ENCODE measurements around the gene AASDHPPT. TPM values are rescaled to one million over a fixed set of nuclear protein-coding genes. Genes with fewer than 3 reads are reported as not detected.

AASDHPPT gene
- total RNA-seq, 1 donor from 2014 or later = 38.2 TPM

DNA sequence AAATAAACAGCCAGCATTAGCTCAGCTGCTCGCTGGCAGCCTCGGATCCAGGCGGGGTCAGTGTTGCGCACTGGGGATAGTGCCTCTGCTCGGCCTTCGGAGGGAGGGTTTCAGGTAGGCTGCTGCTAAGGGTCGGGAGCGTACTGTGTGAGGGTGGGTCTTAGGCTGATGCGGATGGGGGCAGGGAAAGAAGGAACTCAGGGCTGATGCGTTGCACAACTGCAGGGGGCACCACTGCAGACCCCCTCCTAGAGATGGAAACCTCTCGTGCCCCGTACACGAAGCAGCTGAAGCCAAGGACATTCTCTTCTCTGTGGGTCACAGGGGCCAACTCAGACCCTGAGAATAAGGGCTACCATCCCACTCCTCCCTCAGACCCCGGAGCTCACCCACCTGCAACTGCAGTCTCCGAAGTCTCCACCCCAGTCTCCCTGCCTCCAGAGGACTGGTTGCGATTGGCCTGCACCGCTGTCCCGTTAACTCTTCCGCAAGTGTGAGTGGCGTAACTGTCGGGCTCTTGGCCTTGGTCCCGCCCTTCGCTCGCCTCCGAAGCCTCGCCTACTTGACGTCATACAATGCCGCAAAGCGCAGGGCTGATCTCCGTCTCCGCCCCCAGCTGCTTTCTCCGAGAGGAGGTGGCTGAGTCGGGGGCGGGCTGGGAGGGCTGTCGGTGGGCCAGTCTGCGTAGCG lies 398 bp upstream of the AASDHPPT start, which contains the start of gene KBTBD3:
TSS of gene KBTBD3 (minus strand) at position 429 of the 690 bp plus-strand sequence. CDS start 18,250 bp downstream, outside the sequence.
- DNase-seq (peak; percentile 99), ATAC-seq (ENCODE audit: poor library complexity) (peak; percentile 97)
- intact Hi-C loops (cut with DNase I) = loop anchor here (2.0 kb wide), 1 partner anchor 52 kb away; no protein-coding TSS in a partner anchor

DNA sequence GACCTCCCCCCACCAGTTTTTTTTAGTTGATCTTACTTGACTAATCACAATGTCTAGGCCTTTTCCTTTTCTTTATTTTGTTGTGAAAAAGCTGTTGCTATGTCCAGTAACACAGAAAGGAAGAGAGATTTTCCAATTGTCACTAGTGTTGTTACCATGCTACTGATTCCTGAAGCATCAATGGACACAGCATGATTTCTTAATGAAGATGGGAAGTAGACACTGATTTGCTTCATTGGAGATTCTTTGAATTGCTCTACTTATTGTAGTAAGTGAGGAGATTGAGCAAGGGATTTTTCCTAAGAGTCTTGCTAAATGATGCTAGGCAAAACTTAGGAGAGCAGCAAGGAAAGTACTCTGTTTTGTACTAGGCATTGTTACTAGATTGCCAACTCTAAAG lies 4.6 kb downstream of the AASDHPPT start:
- intact Hi-C loops (cut with DNase I) = no loop called here
- no peak for DNase-seq
- ATAC-seq (ENCODE audit: poor library complexity) = no peak

DNA sequence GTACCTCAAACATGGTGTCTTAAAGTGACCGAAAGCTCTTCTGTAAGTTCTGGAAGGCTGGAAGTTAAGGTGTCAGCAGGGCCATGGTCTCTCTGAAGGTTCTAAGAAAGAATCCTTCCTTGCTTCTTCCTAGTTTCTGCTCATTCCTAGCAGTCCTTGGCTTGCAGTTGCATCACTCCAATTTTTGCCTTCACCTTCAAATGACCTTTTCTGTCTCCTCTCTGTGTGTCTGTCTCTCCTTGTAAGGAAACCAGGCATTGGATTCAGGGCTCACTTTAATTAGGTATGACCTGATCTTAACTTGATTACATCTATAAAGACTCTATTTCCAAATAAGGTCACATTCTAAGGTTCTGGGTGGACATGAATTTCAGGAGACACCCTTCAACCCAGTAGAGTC lies 8.7 kb downstream of the AASDHPPT start:
- DNase-seq = no peak
- intact Hi-C loops (cut with DNase I) = no loop called here
- ATAC-seq (ENCODE audit: poor library complexity) = no peak

DNA sequence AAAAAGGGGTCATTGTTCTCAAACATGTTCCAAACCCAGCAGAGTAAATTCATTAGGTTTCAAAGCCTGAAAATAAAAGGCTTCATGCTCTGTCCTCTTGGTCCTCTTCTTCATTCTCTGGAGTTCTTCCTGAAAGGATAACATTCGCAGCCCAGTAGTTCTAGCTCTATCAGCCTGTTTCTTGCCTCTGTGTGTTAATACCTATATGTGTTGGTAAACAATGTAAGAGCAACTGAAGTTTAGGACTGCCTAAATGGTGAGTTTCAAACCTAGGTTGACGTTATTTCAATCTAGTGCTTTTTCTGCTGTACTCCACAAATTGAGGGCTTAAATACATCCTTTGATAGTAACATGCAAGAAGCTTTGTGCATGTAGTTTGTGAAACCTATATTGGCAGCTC lies 9.4 kb downstream of the AASDHPPT start:
- intact Hi-C loops (cut with DNase I) = no loop called here
- ATAC-seq (ENCODE audit: poor library complexity) = peak; percentile 39
- DNase-seq = no peak

DNA sequence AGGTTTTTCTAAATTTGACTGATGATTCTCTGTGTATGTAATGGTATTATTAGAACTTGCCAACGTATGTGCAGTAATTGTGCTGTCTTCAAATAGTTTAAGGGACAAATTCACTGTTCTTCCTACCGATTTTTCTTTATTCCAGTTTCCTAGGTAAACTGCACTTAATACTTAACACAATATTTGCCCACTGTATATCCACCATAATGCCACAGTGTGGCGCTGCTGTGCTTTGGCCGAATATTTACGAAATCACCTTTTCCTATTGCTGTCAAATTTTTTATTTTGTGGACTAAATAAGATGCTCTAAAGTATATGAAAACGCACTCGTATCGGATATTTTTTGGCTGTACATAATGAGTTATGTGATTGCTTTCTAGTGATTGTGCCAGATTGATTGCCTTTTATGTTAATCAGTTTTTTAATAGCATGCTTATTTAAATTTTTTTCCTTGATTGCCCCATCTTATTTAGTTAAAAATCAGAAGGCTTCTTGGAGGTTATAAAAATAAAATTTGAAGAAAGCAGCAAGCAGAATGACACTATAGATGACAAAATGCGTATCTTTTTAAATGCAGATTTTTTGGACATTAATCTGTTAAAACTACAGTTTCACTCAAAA lies 10.5 kb downstream of the AASDHPPT start:
- DNase-seq = peak; percentile 40
- ATAC-seq (ENCODE audit: poor library complexity) = peak; percentile 75

DNA sequence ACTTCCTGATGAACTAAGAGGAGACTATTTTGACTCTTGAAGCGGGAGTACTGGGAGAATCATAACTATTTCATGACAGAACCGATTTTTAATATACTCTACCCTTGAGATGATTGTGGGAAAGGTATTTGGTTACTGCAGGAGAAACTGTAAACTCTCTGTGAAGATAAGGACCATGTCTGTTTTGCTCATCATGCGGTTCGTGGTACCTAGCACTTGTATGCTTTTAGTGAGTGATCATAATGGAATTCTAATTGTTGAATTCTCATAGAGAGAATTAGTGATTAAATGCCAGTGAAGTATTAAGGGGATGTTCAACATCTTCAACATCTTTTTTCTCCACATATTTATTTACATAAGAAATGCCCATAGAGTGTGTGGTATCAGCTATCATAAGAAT lies 11.4 kb downstream of the AASDHPPT start:
- no peak for ATAC-seq (ENCODE audit: poor library complexity)
- intact Hi-C loops (cut with DNase I) = no loop called here
- no peak for DNase-seq

More for the DNA sequence above, 10.5 kb downstream of the AASDHPPT start:
- intact Hi-C loops (cut with DNase I) = no loop called here

DNA sequence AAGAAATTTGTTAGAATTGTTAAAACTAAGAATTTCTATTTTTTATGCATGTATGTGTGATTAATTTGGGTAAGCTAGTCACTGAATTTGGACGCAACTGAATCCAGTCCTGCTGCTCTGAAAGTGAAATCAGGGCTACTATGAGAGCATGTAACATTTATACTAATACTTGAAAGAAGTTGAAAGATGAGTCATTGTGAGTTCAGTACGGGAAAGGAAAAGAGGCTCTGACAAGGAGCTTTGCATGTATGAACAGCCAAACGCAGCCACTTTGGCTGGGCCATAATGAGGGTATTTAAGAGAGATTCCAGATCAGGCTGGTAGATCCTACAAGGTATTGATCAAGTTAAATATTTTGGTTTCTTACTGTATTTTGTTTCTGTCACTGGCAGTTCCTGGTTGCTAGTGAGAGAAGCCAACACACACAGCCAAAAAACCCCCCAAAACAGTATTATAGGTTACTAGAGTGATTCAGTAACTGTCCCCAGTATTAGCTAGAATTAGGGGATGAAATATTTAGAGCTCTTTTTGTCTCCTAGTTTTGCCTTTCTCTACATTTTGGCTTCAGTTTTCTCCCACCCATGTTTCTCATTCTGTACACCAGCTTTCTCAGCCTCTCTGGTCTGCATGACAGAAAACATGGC lies 14.1 kb downstream of the AASDHPPT start:
- intact Hi-C loops (cut with DNase I) = no loop called here
- DNase-seq = no peak
- no peak for ATAC-seq (ENCODE audit: poor library complexity)

DNA sequence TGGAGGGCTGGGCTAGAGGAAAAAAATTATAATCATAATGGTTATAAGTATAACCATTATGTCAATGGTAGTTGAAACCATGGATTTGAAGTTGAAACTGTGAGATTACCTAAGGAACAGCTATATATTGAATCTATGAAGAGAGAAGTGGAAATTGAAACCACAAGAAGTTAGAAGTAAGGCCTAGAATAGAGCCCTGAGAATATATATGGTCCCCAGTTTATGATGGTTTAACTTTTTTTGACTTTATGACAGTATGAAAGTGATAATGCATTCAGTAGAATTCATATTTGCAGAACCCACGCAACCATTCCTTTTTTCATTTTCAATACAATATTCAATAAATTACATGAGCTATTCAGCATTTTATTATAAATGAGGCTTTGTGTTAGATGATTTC lies 15.0 kb downstream of the AASDHPPT start:
- intact Hi-C loops (cut with DNase I) = no loop called here
- DNase-seq (no peak), ATAC-seq (ENCODE audit: poor library complexity) (no peak)

DNA sequence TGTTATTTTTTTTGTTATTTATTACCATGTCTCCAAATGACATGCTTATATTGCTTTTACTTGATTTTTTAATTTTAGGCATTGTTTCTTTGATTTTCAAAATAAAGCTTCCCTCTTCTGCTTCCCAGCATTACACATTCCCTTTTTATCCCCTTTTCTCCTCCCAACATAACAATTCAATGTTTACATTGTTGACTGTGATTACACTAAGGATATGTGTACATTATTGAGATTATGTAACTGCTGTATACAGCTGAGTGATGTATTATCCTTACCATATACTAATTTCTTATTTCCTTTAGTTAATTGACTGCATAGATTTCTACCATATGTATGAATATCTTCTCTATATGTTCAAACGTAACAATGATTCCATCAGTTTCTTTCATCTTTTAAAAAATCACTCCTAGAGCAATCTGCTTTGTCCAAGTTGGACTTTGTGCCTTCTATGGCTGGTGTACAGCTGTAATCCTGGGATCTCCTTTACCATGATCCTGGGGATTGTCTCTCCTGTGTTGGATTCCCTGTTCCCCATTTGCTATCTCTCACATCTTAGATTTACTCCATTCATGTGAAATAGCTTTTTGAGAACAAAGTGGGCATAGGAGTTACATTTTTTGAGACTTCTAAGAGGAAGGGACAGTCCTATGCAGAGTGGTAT lies 21.6 kb downstream of the AASDHPPT start:
- intact Hi-C loops (cut with DNase I) = no loop called here
- DNase-seq (no peak), ATAC-seq (ENCODE audit: poor library complexity) (no peak)

DNA sequence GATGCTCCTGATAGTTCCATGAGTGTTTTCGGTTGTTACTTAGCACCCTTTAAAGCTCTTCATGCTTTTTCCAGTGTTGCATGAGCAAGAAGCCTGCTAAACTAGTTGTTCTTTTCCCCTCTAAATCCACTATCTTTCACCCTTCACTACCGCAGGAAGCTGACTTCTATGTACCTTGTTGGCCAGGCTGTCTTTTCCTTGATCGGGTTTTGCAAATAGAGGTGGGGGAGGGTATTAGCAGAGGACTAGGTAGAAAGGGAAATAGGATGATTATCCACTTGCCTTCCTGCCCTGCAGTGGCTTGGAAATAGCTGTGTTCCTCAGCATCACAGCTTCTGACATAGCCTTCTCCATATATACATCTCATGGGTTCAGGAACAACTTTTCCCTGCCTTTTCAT lies 23.9 kb downstream of the AASDHPPT start:
- intact Hi-C loops (cut with DNase I) = no loop called here
- ATAC-seq (ENCODE audit: poor library complexity) (no peak), DNase-seq (no peak)

DNA sequence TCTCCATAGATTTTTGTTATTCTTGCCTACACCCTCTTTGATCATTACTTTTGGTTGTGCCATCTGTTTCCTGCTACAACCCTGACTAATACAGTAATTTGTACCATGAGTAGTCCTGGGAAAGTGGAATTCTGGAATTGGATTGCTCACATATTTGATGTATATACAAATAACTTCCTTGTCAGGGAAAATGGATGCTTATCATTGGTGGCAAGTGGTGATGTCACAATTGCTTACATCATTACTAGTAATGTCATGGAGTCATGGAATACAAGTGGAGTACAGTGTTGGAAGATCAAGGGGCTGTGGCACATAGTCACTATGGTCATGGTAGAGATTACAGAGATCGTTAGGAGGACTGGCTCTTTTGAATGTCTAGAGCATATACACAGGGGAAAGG lies 24.4 kb downstream of the AASDHPPT start:
- no peak for ATAC-seq (ENCODE audit: poor library complexity)
- intact Hi-C loops (cut with DNase I) = no loop called here

DNA sequence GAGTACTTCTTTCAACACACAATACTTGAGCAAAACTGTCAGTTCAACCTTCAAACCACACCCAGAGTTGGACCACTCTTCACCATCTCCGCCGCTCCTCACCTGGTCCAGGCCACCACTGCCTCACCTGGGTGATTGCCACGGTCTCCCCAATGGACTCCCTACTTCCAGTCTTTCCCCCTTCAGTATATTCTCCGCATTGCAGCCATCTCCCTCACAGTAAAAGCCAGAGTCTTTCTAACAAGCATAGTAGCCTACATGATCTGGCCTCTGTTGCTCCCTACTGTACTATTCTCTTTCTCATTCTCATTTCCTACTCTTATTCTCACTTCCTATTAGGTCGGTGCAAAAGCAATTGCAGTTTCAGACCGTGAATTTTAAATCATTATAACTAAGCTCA lies 28.5 kb downstream of the AASDHPPT start:
- intact Hi-C loops (cut with DNase I) = no loop called here
- DNase-seq = no peak
- ATAC-seq (ENCODE audit: poor library complexity) = no peak

More for the DNA sequence above, 24.4 kb downstream of the AASDHPPT start:
- DNase-seq = no peak

DNA sequence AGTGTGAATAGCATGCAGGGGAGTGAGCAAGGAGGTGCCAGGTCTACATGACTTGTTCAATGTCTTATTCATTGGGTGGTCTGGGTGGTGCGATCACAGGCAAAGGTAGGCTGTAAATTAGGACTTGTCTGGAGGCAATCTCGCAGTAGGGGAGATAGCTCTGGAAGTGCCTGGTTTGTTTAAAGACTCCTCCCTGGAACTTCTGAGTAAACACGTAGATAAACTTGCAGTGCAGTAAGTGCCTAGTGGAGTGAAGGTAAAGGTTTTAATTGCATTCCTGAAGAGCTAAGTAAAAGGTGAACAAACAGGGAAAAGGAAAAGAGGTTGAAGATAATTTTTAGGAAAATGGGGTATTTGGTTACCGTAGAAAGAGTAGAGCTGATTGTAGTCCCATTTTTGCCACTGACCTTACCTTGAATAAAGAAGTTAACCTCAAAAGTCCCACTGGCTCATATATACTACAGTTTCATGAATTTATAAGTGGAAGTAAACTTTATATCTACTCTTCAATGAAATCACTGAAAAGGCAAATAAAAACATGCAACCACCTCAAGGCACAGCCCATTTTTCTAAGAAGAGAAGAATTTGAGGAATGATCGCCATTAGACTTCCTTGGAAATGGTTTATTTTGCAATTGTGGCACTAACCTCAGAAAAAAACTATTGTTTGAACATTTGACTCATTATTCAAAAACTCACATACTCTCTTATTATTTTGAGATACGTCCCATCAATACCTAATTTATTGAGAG lies 44.3 kb downstream of the AASDHPPT start:
- intact Hi-C loops (cut with DNase I) = no loop called here
- DNase-seq = no peak
- no peak for ATAC-seq (ENCODE audit: poor library complexity)

DNA sequence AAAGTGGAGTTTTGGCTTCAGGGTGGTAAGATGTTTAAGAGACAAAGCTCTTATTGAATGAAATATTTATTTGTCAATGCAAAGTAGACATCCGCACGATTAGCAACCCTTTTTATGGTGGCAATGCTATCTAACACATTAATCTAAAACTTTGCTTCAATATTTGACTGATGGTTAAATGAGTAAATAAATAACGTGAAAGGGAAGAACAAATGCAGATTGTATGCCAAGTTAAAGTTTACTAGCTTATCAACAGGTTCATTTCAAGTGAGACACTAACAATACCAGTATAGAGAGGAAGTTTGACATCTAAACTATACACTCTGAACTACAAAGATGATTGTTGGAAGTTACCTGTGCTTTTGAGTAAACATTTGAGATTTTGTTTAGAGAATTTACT lies 50.1 kb downstream of the AASDHPPT start:
- ATAC-seq (ENCODE audit: poor library complexity) (no peak), DNase-seq (no peak)
- intact Hi-C loops (cut with DNase I) = no loop called here

DNA sequence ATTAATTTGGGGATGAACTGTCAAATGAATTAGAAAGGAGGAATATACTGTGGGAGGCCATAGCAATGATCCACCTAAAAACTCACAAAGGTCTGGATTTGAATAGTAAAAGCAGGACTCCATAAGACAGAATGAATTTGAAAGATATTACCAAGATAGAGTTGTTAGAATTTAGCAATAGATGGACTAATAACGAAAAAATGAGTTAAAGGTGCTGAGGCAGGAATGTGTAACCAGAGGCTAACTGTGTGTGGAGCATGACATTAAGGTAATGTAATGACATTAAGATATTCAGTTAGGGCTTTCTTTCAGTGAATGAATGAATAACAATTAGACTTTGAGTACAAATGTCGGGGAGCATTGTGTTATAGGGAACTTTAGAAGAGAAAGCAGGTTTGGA lies 51.3 kb downstream of the AASDHPPT start:
- ATAC-seq (ENCODE audit: poor library complexity) (no peak), DNase-seq (no peak)
- intact Hi-C loops (cut with DNase I) = no loop called here

DNA sequence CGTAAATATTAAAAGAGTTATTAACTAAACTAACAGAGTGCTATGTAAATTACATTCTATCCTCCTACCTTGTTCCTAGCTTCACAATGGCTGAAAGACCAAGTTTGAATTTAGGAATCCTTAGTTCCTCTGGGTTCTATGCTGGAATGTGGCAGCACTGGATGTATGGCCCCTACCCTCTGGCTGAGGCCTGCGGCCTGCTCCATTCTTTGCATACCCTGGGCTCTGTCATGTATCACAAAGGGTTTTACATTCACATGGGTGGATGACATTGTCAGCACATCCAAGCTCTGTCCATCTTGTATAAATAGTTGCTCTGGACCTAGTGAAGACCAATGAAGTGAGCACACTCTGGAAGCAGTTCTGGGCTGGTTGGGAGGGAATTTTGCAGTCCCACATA lies 54.5 kb downstream of the AASDHPPT start:
- ATAC-seq (ENCODE audit: poor library complexity) = no peak
- no peak for DNase-seq
- intact Hi-C loops (cut with DNase I) = no loop called here

DNA sequence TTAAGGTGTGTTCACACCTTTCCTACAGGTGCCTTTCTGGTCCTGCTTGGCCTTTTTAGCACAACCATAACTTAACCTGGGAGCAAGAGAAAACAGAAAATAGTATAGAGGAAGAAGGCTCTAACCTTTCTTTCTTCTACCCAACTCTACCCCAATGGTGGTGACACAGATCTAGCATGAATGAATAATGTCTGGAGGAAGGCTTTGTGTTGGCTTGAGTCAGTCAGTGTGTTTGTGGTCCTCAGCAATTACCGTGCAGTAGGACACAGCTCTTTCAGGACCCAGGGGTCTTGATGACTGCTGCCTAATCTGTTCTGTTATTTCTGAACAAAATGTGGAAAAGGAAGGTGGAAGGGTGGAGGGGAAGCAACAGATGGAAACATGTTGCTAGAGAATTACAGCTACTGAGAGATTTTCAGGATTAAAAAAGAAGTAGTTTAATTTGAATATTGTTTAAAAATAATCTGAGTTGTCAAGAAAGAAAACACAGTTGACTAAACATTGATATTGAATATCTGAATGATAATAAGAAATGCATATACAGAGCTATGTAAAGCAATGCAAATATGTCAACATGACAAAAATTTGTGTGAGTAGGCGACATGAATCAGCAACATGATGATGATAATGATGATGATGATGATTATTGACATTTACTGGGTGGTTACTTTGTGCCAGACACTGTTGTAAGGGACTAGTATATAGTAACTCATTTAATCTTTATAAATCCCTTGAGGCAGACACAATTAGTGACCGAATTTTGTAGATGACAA lies 55.3 kb downstream of the AASDHPPT start:
- intact Hi-C loops (cut with DNase I) = no loop called here
- no peak for DNase-seq
- no peak for ATAC-seq (ENCODE audit: poor library complexity)

DNA sequence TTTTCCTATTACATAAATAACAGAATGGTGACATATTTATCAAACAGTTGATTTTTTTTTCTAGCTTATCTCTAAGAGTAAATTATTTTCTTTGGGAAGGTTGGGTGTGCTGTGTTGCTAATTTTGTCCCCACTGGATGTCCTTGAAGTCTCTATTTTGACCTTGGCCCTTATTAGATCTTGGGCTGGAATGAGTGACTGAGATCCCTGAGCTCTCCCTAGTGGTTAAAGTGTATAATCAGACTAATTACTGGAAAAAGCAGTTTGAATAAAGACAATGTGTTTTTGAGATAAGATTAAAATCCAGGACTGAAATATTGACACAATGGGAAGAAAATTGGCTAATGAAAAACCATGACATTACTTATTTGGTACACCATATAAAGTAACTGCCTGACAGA lies 56.1 kb downstream of the AASDHPPT start:
- intact Hi-C loops (cut with DNase I) = no loop called here
- ATAC-seq (ENCODE audit: poor library complexity) = no peak
- no peak for DNase-seq

All from Right ventricle myocardium superior (tissue), 1 donor.